Ovary (tissue), 9 donors: Measurements from ENCODE around the gene SLC26A1. TPM values are rescaled to one million over a fixed set of nuclear protein-coding genes. Genes with fewer than 3 reads are reported as not detected.

Source experiments
- DNase-seq, 5 donors: peaks; one replicate each; pipeline ENCODE4 v3.0.0-alpha.2; 2019 to 2020
- H3K27ac ChIP-seq, 2 donors: fragments of 200-600 bp; one replicate each; pipeline versions ENCODE4 v1.5.1 to v1.8.0; 2019 to 2022
- H3K27me3 ChIP-seq: fragments of 200-600 bp; one replicate; pipeline ENCODE4 v1.8.0; 2022
- H3K36me3 ChIP-seq: fragments of 200-600 bp; sonication (generic); one replicate; pipeline ENCODE4 v1.5.1; 2019
- H3K4me1 ChIP-seq: one replicate; pipeline ENCODE4 v1.8.1; 2013; ENCODE audit warnings: mild to moderate bottlenecking, moderate library complexity; ENCODE audit not compliant: insufficient read depth
- H3K4me3 ChIP-seq: fragments of 200-600 bp; sonication (generic); one replicate; pipeline ENCODE4 v1.5.1; 2017
- H3K9me3 ChIP-seq, 2 donors: fragments of 200-600 bp in 1 of 2; sonication (generic) in 1 of 2; one replicate each; pipeline versions ENCODE4 v1.5.1 to v1.8.1; 2013 to 2019; ENCODE audit warnings: mild to moderate bottlenecking in 1 of 2, moderate library complexity in 1 of 2
- CTCF ChIP-seq, 3 donors: fragments of 450-650 bp in 2 of 3; fragments of 200-600 bp in 1 of 3; IDR thresholded peaks; one replicate each; pipeline versions ENCODE4 v1.5.1 to v1.8.0; 2016 to 2022; ENCODE audit warnings: antibody characterized with exemption in 3 of 3, mild to moderate bottlenecking in 1 of 3
- EP300 ChIP-seq: sonication (generic); formaldehyde crosslinking; IDR thresholded peaks from one replicate; pipeline ENCODE4 v1.6.1; 2017; ENCODE audit warnings: antibody characterized with exemption
- POLR2A ChIP-seq: fragments of 450-650 bp; IDR thresholded peaks from one replicate; pipeline ENCODE4 v1.6.1; 2017; ENCODE audit warnings: antibody characterized with exemption, mild to moderate bottlenecking, moderate library complexity
- WGBS, 3 donors: extraction: QIAGEN DNeasy Blood & Tissue Kit in 1 of 3; methylation state at CpG; one replicate each; pipeline versions ENCODE4 v1.1.5 to v1.1.7; 2013 to 2017; 5-methylcytosine and 5-hydroxymethylcytosine counted together
- intact Hi-C, 4 donors: fragments of 100-400 bp; cut with DNase I; formaldehyde crosslinking; loops; one replicate each; pipeline versions ENCODE4 v1.11.0 to v1.15.1; 2022 to 2023
- polyA plus RNA-seq, 2 donors: library from polyadenylated mRNA; stranded (reverse); fragments of 200-250 nt in 1 of 2; fragments of 350-450 nt in 1 of 2; fragmentation: Illumina TruSeq in 1 of 2; extraction: RNeasy Lipid Tissue Mini Kit (QIAGEN cat#74804) in 1 of 2; gene quantifications; one replicate each; pipeline ENCODE4 v1.2.3, GENCODE V29; 2013 to 2014
- total RNA-seq, 7 donors: library from RNA; depleted of rRNA in 2 of 7; stranded (reverse); fragments of >200 nt in 2 of 7; fragmentation: NEBNext Ultra II Directional in 3 of 7; extraction: Animal tissue kit (Norgen Biotek cat#: 25700) in 3 of 7; gene quantifications; one replicate each; pipeline versions ENCODE4 v1.1.0 to v1.2.4, GENCODE V29; 2016 to 2023
- donor health status: DM: no; HTN: no; CAD: no; lungs with moderate emphysema.
- donor health status: DM: no; HTN: no; CAD: no.
- donor health status: Bipolar disorder and iron deficiency.
- donor health status: DM: yes; HTN: yes; CAD: no.
- donor health status: DM: no; HTN: no; CAD: no.
- donor health status: DM: yes; HTN: yes; CAD: no.

The SLC26A1 gene
- total and polyA plus RNA-seq, 9 donors: 0.10 to 1.1 (median 0.25) TPM; not detected in 1

DNA sequence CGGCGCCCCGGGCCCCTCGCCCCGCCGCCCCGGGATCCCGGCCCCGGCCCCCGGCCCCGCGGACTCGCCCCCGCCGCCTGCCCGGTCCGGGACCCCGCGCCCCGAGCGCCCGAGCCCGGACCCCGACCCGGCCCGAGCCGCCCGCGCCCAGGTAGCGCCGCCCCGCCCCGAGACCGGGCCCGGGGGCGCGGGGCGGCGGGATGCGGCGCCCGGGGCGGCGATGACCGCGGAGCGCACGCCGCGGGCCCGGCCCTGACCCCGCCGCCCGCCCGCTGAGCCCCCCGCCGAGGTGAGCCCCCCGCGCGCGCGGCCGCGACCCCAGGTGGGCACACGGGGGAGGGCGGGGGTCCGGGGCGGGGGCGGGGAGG, 18.4 kb upstream of the SLC26A1 start:
- DNase-seq: no peak
- TF ChIP-seq CTCF (IDR thresholded peaks at IDR 0.05) (no peak), EP300 (no peak)
- no peaks in the 10 kb centered on the region for H3K27me3 ChIP-seq
- H3K4me3 ChIP-seq: peak overlapping the region; percentile 53
- 1% methylated on average over 18 to 57 of the region's 69 CpGs; no CpG with 5 or more reads in 1 of the 3 donors for WGBS, 3 donors
- H3K4me1 ChIP-seq: peaks cover 14% of the 10 kb centered on the region
- no peaks in the 10 kb centered on the region for H3K36me3 ChIP-seq
- intact Hi-C loops: loop anchor here in 1 of 4 donors (10.0 kb wide), 1 partner anchor 223 kb away; no protein-coding TSS in a partner anchor
- H3K27ac ChIP-seq: no peak overlapping the region
- H3K9me3 ChIP-seq: no peaks in the 10 kb centered on the region

DNA sequence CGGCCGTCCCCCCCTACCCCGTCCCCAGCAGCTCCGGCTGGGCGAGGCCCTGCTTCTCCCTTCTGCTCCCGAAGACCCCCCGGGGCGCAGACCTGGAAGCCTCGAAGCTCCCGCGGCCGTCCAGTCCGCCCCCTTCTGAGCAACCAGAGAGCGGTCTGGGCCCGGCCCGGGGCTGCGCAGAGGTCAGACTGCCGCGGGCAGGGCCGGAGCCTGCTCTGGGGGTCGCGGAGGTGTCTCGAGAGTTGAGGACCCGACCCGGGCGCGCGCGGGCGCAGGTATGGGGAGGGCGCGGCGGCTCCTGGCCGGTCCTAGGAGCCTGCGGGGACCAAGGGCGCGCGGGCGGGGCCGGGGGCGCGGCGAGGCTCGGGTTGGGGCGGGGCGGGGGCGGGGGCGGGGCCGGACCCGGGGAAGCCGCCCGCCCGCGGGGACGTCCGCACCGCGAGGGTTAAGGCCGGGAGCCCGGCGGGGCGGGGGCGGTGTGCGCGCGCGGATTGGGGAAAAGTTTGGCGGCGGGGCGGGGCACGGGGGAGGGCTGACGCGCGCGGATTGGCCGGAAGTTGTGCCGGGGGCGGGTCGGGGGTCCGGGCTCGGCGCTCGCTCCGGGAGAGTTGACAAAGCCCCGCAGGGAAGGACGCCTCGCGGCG, 17.9 kb upstream of the SLC26A1 start, which contains the start of gene FGFRL1:
Gene FGFRL1 (plus strand): TSS at position 605 of the 644 bp plus-strand sequence. CDS start 860 bp downstream, outside the sequence.
- Histone ChIP-seq H3K4me3 (peak within 1 kb of the TSS; percentile 62), H3K4me1 (peaks cover 14% of the 10 kb centered on the region), H3K9me3 (no peaks in the 10 kb centered on the region), H3K27me3 (no peaks in the 10 kb centered on the region), H3K36me3 (no peaks in the 10 kb centered on the region), H3K27ac (peak within 1 kb of the TSS; percentile 34 to 66)
- intact Hi-C loops: loop anchor here in 1 of 4 donors (10.0 kb wide), 1 partner anchor 224 kb away; no protein-coding TSS in a partner anchor
- no peak for TF ChIP-seq EP300
- TF ChIP-seq CTCF (IDR thresholded peaks at IDR 0.05): no peak
- TF ChIP-seq POLR2A: no peak
- WGBS, 3 donors: 1 to 2% (median 1%) methylated on average over 27 to 89 of the region's 89 CpGs
- DNase-seq: peak; percentile 94 to 96 (median 95)

DNA sequence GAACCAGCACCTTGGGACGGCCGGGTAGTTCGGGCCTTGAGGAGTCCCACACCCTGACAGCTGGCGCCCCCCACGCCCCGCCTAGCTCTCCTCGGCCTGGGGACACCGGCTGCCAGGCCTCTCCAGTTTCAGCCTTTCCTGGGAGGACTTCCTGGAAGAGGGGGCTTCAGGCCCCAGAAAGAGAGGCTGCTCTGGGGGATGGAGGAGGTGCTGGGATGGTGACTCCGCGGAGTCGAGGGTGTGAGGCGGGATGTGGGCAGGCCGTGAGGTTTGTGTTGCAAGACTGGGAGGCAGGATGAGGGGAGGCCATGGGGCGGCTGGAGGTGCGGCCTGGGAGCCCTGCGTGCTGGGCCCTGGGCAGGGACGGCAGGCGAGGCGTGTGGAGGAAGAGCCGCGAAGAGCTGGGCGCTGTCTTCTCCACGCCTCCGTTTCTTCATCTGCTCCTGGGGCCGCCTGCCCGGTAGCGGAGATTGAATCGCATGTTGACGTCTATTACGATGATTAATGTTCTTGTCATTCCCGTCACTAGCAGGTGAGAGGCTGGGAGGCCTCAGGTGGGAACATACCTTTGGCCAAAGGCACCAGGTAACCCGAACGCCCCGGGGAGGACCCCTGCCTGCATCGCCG, 17.3 kb upstream of the SLC26A1 start:
- peak overlapping the region; percentile 62 for H3K4me3 ChIP-seq
- intact Hi-C loops: loop anchor here in 1 of 4 donors (10.0 kb wide), 1 partner anchor 224 kb away; no protein-coding TSS in a partner anchor
- TF ChIP-seq POLR2A (no peak), CTCF (IDR thresholded peaks at IDR 0.05) (no peak), EP300 (no peak)
- H3K9me3 ChIP-seq: no peaks in the 10 kb centered on the region
- peak; percentile 55 to 80 (median 72) for DNase-seq
- peak overlapping the region; percentile 34 to 66 for H3K27ac ChIP-seq
- H3K4me1 ChIP-seq: peaks cover 14% of the 10 kb centered on the region
- no peaks in the 10 kb centered on the region for H3K36me3 ChIP-seq
- WGBS, 3 donors: 1 to 2% (median 1%) methylated on average over 34 to 36 of the region's 36 CpGs
- H3K27me3 ChIP-seq: no peaks in the 10 kb centered on the region

- intact Hi-C loops: loop anchor here in 1 of 4 donors (5.0 to 10.0 kb wide), 2 partner anchors 225 to 343 kb away; no protein-coding TSS in a partner anchor
- H3K4me1 ChIP-seq: peaks cover 14% of the 10 kb centered on the region
- TF ChIP-seq CTCF (IDR thresholded peaks at IDR 0.05) (peak in 2 of 3 donors; percentile 27 to 60), EP300 (no peak)
- H3K4me3 ChIP-seq: peak overlapping the region; percentile 62
- 1% methylated on average over 13 to 102 of the region's 109 CpGs for WGBS, 3 donors
- peak; percentile 73 to 85 (median 84) for DNase-seq
- no peaks in the 10 kb centered on the region for H3K36me3 ChIP-seq
- no peaks in the 10 kb centered on the region for H3K9me3 ChIP-seq
- peak overlapping the region in 1 of 2 donors; percentile 11 for H3K27ac ChIP-seq
- H3K27me3 ChIP-seq: no peaks in the 10 kb centered on the region
Observed at GRCh38 chr4:1009542-1010394, 16.6 kb upstream of the SLC26A1 start.
